K562 (cell line): ENCODE results near the gene CD52. TPM values are rescaled to one million over a fixed set of nuclear protein-coding genes. Genes with fewer than 3 reads are reported as not detected.

Experiments used
- CEBPB ChIP-seq: fragments of 450-650 bp; IDR thresholded peaks from 2 replicates; pipeline ENCODE4 v1.6.1; 2016; ENCODE audit warnings: missing genetic modification characterization, missing compliant biosample characterization
- CREB1 ChIP-seq, 2 experiments: sonication (generic) in 1 of 2; formaldehyde crosslinking in 1 of 2; IDR thresholded peaks; 2 replicates each; pipeline versions ENCODE4 v1.6.1 to v1.8.0; 2012 to 2022; ENCODE audit warnings: inconsistent platforms in 1 of 2, mild to moderate bottlenecking in 1 of 2, missing genetic modification reagents in 1 of 2, moderate library complexity in 1 of 2
- MCM3 ChIP-seq: fragments of 450-650 bp; IDR thresholded peaks from 2 replicates; pipeline ENCODE4 v1.6.1; 2016
- NFIX ChIP-seq: fragments of 250-450 bp; sonication (Bioruptor Pico); IDR thresholded peaks from 2 replicates; pipeline ENCODE4 v1.4.0; 2020; ENCODE audit warnings: low read depth, mild to moderate bottlenecking, moderate library complexity
- polyA plus RNA-seq, 8 experiments: library from polyadenylated mRNA; depleted of rRNA in 4 of 8; stranded (reverse) in 5 of 8; unstranded in 3 of 8; fragments of >200 nt; fragmentation: Nextera tagmentation in 2 of 8; fragmentation: Illumina TruSeq in 1 of 8; extraction: Ambion mirVana in 2 of 8; extraction: Trizol in 1 of 8; gene quantifications; 2 replicates each; pipeline versions ENCODE4 v1.2.1 to v1.2.3, GENCODE V29; 2011 to 2014; ENCODE audit warnings: inconsistent platforms in 1 of 8, missing spikeins in 1 of 8
- total RNA-seq, 7 experiments: library from RNA; depleted of rRNA in 6 of 7; stranded (reverse); fragments of >200 nt in 6 of 7; fragmentation: Illumina TruSeq in 2 of 7; extraction: Trizol in 2 of 7; gene quantifications; 2 replicates each; pipeline versions ENCODE4 v1.2.1 to v1.2.3, GENCODE V29; 2011 to 2021; ENCODE audit warnings: low replicate concordance in 1 of 7
- TF ChIP-seq, protein P1 (sequence below): fragments of 450-650 bp; IDR thresholded peaks from 2 replicates; pipeline ENCODE4 v1.6.1; 2016; ENCODE audit warnings: mild to moderate bottlenecking, moderate library complexity
- TF ChIP-seq, protein P2 (sequence below): fragments of 250-450 bp; sonication (Bioruptor Pico); IDR thresholded peaks from 2 replicates; pipeline ENCODE4 v1.4.0; 2020
- TF ChIP-seq, protein P3 (sequence below): fragments of 450-650 bp; IDR thresholded peaks from 2 replicates; pipeline ENCODE4 v1.7.0; 2016; ENCODE audit warnings: borderline replicate concordance

CD52 gene
- total and polyA plus RNA-seq, 9 of the 15 experiments (the other 6 are each of a cell fraction or from before 2014, with no cell fraction given), result 34.9 to 488 (median 173) TPM

DNA sequence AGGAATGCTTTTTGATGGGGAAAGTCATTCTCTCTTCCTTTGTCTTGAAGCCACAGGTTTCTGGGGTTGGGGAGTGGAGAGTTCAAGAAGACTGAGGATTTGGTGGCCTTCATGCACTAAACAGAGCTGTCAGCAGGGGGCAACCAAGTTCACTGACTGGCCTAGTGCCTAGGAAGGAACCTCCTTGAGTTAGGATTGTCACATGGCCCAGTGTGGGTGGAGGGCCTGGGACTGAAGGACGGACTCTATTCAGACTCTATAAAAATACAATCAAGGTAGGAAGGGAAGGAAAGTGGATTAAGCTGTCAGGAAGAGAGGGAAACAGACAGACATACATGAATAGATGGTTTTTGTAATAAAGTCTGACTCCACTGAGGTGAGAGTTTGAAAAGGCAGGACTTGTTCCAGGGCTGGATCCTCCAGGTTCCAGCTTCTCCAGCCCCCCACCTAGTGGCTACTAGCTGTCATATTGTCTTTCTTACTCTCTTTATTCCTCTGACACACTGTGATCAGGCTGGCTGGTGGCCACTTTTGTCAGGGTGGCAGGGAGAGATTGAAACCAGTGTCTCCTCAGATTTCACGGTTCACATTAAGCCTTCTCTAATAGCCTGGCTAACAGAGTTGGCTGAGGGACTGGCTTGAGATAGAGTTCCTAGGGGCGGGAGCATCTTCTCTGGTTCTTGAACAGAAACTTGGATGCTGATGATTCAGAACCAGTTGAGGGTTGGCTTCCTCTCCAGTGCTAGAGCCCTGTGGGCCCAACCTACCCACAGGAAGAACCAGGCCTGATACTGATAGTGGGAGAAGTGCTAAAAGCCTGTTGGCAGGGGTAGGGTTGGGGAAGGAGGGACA lies 42.0 kb upstream of the CD52 start (continued):
- TF ChIP-seq, protein P1, sequence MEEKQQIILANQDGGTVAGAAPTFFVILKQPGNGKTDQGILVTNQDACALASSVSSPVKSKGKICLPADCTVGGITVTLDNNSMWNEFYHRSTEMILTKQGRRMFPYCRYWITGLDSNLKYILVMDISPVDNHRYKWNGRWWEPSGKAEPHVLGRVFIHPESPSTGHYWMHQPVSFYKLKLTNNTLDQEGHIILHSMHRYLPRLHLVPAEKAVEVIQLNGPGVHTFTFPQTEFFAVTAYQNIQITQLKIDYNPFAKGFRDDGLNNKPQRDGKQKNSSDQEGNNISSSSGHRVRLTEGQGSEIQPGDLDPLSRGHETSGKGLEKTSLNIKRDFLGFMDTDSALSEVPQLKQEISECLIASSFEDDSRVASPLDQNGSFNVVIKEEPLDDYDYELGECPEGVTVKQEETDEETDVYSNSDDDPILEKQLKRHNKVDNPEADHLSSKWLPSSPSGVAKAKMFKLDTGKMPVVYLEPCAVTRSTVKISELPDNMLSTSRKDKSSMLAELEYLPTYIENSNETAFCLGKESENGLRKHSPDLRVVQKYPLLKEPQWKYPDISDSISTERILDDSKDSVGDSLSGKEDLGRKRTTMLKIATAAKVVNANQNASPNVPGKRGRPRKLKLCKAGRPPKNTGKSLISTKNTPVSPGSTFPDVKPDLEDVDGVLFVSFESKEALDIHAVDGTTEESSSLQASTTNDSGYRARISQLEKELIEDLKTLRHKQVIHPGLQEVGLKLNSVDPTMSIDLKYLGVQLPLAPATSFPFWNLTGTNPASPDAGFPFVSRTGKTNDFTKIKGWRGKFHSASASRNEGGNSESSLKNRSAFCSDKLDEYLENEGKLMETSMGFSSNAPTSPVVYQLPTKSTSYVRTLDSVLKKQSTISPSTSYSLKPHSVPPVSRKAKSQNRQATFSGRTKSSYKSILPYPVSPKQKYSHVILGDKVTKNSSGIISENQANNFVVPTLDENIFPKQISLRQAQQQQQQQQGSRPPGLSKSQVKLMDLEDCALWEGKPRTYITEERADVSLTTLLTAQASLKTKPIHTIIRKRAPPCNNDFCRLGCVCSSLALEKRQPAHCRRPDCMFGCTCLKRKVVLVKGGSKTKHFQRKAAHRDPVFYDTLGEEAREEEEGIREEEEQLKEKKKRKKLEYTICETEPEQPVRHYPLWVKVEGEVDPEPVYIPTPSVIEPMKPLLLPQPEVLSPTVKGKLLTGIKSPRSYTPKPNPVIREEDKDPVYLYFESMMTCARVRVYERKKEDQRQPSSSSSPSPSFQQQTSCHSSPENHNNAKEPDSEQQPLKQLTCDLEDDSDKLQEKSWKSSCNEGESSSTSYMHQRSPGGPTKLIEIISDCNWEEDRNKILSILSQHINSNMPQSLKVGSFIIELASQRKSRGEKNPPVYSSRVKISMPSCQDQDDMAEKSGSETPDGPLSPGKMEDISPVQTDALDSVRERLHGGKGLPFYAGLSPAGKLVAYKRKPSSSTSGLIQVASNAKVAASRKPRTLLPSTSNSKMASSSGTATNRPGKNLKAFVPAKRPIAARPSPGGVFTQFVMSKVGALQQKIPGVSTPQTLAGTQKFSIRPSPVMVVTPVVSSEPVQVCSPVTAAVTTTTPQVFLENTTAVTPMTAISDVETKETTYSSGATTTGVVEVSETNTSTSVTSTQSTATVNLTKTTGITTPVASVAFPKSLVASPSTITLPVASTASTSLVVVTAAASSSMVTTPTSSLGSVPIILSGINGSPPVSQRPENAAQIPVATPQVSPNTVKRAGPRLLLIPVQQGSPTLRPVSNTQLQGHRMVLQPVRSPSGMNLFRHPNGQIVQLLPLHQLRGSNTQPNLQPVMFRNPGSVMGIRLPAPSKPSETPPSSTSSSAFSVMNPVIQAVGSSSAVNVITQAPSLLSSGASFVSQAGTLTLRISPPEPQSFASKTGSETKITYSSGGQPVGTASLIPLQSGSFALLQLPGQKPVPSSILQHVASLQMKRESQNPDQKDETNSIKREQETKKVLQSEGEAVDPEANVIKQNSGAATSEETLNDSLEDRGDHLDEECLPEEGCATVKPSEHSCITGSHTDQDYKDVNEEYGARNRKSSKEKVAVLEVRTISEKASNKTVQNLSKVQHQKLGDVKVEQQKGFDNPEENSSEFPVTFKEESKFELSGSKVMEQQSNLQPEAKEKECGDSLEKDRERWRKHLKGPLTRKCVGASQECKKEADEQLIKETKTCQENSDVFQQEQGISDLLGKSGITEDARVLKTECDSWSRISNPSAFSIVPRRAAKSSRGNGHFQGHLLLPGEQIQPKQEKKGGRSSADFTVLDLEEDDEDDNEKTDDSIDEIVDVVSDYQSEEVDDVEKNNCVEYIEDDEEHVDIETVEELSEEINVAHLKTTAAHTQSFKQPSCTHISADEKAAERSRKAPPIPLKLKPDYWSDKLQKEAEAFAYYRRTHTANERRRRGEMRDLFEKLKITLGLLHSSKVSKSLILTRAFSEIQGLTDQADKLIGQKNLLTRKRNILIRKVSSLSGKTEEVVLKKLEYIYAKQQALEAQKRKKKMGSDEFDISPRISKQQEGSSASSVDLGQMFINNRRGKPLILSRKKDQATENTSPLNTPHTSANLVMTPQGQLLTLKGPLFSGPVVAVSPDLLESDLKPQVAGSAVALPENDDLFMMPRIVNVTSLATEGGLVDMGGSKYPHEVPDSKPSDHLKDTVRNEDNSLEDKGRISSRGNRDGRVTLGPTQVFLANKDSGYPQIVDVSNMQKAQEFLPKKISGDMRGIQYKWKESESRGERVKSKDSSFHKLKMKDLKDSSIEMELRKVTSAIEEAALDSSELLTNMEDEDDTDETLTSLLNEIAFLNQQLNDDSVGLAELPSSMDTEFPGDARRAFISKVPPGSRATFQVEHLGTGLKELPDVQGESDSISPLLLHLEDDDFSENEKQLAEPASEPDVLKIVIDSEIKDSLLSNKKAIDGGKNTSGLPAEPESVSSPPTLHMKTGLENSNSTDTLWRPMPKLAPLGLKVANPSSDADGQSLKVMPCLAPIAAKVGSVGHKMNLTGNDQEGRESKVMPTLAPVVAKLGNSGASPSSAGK, result peak; percentile 79
- TF ChIP-seq CREB1 (IDR thresholded peaks at IDR 0.05) (no peak), CREB1 (CRISPR knock-in tag; IDR thresholded peaks at IDR 0.05) (no peak), NFIX (CRISPR knock-in tag) (no peak), MCM3 (no peak), CEBPB (no peak)
- TF ChIP-seq, protein P2, sequence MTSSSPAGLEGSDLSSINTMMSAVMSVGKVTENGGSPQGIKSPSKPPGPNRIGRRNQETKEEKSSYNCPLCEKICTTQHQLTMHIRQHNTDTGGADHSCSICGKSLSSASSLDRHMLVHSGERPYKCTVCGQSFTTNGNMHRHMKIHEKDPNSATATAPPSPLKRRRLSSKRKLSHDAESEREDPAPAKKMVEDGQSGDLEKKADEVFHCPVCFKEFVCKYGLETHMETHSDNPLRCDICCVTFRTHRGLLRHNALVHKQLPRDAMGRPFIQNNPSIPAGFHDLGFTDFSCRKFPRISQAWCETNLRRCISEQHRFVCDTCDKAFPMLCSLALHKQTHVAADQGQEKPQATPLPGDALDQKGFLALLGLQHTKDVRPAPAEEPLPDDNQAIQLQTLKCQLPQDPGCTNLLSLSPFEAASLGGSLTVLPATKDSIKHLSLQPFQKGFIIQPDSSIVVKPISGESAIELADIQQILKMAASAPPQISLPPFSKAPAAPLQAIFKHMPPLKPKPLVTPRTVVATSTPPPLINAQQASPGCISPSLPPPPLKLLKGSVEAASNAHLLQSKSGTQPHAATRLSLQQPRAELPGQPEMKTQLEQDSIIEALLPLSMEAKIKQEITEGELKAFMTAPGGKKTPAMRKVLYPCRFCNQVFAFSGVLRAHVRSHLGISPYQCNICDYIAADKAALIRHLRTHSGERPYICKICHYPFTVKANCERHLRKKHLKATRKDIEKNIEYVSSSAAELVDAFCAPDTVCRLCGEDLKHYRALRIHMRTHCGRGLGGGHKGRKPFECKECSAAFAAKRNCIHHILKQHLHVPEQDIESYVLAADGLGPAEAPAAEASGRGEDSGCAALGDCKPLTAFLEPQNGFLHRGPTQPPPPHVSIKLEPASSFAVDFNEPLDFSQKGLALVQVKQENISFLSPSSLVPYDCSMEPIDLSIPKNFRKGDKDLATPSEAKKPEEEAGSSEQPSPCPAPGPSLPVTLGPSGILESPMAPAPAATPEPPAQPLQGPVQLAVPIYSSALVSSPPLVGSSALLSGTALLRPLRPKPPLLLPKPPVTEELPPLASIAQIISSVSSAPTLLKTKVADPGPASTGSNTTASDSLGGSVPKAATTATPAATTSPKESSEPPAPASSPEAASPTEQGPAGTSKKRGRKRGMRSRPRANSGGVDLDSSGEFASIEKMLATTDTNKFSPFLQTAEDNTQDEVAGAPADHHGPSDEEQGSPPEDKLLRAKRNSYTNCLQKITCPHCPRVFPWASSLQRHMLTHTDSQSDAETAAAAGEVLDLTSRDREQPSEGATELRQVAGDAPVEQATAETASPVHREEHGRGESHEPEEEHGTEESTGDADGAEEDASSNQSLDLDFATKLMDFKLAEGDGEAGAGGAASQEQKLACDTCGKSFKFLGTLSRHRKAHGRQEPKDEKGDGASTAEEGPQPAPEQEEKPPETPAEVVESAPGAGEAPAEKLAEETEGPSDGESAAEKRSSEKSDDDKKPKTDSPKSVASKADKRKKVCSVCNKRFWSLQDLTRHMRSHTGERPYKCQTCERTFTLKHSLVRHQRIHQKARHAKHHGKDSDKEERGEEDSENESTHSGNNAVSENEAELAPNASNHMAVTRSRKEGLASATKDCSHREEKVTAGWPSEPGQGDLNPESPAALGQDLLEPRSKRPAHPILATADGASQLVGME, result no peak
- TF ChIP-seq, protein P3, sequence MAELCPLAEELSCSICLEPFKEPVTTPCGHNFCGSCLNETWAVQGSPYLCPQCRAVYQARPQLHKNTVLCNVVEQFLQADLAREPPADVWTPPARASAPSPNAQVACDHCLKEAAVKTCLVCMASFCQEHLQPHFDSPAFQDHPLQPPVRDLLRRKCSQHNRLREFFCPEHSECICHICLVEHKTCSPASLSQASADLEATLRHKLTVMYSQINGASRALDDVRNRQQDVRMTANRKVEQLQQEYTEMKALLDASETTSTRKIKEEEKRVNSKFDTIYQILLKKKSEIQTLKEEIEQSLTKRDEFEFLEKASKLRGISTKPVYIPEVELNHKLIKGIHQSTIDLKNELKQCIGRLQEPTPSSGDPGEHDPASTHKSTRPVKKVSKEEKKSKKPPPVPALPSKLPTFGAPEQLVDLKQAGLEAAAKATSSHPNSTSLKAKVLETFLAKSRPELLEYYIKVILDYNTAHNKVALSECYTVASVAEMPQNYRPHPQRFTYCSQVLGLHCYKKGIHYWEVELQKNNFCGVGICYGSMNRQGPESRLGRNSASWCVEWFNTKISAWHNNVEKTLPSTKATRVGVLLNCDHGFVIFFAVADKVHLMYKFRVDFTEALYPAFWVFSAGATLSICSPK, result no peak
